Measurements from ENCODE around the gene PURB. TPM values are rescaled to one million over a fixed set of nuclear protein-coding genes. Genes with fewer than 3 reads are reported as not detected.
"Not testable (repeated sequence)": the region's sequence is repeated elsewhere in the genome, so short reads cannot be mapped to it uniquely, and the experiment has no call there.

Gene PURB
- total RNA-seq = 10 to 100 TPM; 26.6 to 27.4 TPM
- polyA plus RNA-seq = 1 to 10 TPM; 1.1 to 2.2 TPM

GRCh38 chr7:44885394-44886317 is at the start of gene PURB:
PURB (minus strand) TSS chr7:44885530; CDS start chr7:44885348, 182 bp downstream.
- H3K27me3 Mint-ChIP-seq = no peaks in the 10 kb centered on the region
- POLR2A ChIA-PET (ENCODE audit: partially characterized antibody) = interaction anchor here (0.5 to 3.6 kb wide), 45 partner anchors 10 to 841 kb away, joined by 3 to 65 read pairs (median 5); partner anchors contain the start of genes CCM2, DBNL, DDX56 and H2AZ2
- intact Hi-C loops (cut with micrococcal nuclease) = loop anchor here (1.0 kb wide), 9 partner anchors 28 to 395 kb away; partner anchors contain the start of genes H2AZ2, NUDCD3, OGDH and TBRG4

GRCh38 chr7:44935016-44935415 is 49.7 kb upstream of the PURB start:
- H3K27me3 ChIP-seq (ENCODE audit: insufficient read depth, low read length) = no peaks in the 10 kb centered on the region

More at GRCh38 chr7:44885394-44886317, at the start of gene PURB:
- peaks cover 0 to 29% (median 9%) of the 10 kb centered on the region in 8 donors for H3K9me3 Mint-ChIP-seq
- peak within 1 kb of the TSS; percentile 68 to 99 for H3K4me3 ChIP-seq (ENCODE audit: low read length in 2 of 2)
- CTCF ChIA-PET (ENCODE audit: partially characterized antibody) = interaction anchor here (0.6 to 7.2 kb wide), 7 partner anchors 29 to 1164 kb away, joined by 3 to 56 read pairs (median 4); partner anchors contain the start of genes DDX56 and H2AZ2
- H3K4me3 Mint-ChIP-seq = peak within 1 kb of the TSS; percentile 92 to 99 (median 95)
- H3K36me3 Mint-ChIP-seq = peaks cover 7 to 15% of the 10 kb centered on the region in 2 donors
- H3K36me3 ChIP-seq (ENCODE audit: insufficient read depth, low read length) = no peaks in the 10 kb centered on the region
- H3K9me3 ChIP-seq (ENCODE audit: control insufficient read depth in 1 of 2, low read length in 2 of 2) = no peaks in the 10 kb centered on the region
- peaks cover 24 to 67% (median 37%) of the 10 kb centered on the region in 4 donors for H3K4me1 Mint-ChIP-seq
- H3K27me3 ChIP-seq (ENCODE audit: insufficient read depth, low read length) = no peaks in the 10 kb centered on the region
- H3K27ac ChIP-seq (ENCODE audit: low read depth, low read length) = peak within 1 kb of the TSS; percentile 96
- H3K27ac Mint-ChIP-seq = peak within 1 kb of the TSS; percentile 99 to 100 (median 100)
- peak; percentile 97 to 99 (median 98) for DNase-seq
- peaks cover 56% of the 10 kb centered on the region for H3K4me1 ChIP-seq (ENCODE audit: insufficient read depth, low read length)

DNA sequence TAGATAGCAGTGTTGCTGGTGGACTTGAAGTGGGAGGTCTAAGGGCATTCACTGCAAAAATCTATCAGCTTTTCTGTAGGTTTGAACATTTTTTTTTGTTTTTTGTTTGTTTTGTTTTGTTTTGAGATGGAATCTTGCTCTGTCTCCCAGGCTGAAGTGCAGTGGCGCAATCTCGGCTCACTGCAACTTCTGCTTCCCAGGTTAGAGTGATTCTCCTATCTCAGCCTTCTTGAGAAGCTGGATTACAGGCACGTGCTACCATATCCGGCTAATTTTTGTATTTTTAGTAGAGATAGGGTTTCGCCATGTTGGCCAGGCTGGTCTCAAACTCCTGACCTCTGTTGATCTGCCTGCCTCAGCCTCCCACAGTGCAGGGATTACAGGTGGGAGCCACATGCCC is 49.2 kb upstream of the PURB start:
- H3K27me3 Mint-ChIP-seq; POLR2A ChIA-PET (ENCODE audit: partially characterized antibody): not testable (repeated sequence)

More at GRCh38 chr7:44935016-44935415, 49.7 kb upstream of the PURB start:
- H3K4me1 ChIP-seq (ENCODE audit: insufficient read depth, low read length) = no peaks in the 10 kb centered on the region
- H3K36me3 ChIP-seq (ENCODE audit: insufficient read depth, low read length) = no peaks in the 10 kb centered on the region
- no peak for DNase-seq
- no peak overlapping the region for H3K4me3 Mint-ChIP-seq
- H3K27ac ChIP-seq (ENCODE audit: low read depth, low read length) = no peak overlapping the region
- H3K4me1 Mint-ChIP-seq = no peaks in the 10 kb centered on the region
- intact Hi-C loops (cut with micrococcal nuclease) = no loop called here
- H3K4me3 ChIP-seq (ENCODE audit: low read length in 2 of 2) = no peak overlapping the region
- ChIA-PET POLR2A (ENCODE audit: partially characterized antibody) (no interaction called here), CTCF (ENCODE audit: partially characterized antibody) (no interaction called here)
- H3K36me3 Mint-ChIP-seq = no peaks in the 10 kb centered on the region
- peaks cover 0 to 2% (median 0%) of the 10 kb centered on the region in 8 donors for H3K9me3 Mint-ChIP-seq
- peak overlapping the region in 1 of 7 donors; percentile 41 for H3K27ac Mint-ChIP-seq
- H3K27me3 Mint-ChIP-seq = peaks cover 4% of the 10 kb centered on the region in 2 donors
- no peaks in the 10 kb centered on the region for H3K9me3 ChIP-seq (ENCODE audit: control insufficient read depth in 1 of 2, low read length in 2 of 2)

DNA sequence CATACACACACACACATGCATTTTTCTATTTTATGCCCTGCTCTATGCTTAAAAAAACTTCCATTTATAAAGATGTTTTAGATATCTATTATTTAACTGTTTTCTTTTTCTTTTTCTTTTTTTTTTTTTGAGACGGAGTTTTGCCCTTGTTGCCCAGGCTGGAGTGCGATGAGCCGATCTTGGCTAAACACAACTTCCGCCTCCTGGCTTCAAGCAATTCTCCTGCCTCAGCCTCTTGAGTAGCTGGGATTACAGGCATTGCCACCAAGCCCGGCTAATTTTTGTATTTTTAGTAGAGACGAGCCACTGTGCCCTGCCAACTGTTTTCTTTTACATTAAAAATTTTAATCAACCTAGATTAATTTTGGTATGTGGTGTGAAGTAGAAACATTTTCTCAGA is 45.6 kb upstream of the PURB start:
- Mint-ChIP-seq H3K27ac (no peak overlapping the region), H3K9me3 (peaks cover 0 to 2% (median 0%) of the 10 kb centered on the region in 8 donors), H3K36me3 (no peaks in the 10 kb centered on the region), H3K27me3 (peaks cover 2 to 6% of the 10 kb centered on the region in 2 donors), H3K4me3 (no peak overlapping the region), H3K4me1 (no peaks in the 10 kb centered on the region)
- Histone ChIP-seq H3K4me1 (ENCODE audit: insufficient read depth, low read length) (no peaks in the 10 kb centered on the region), H3K36me3 (ENCODE audit: insufficient read depth, low read length) (no peaks in the 10 kb centered on the region), H3K4me3 (ENCODE audit: low read length in 2 of 2) (no peak overlapping the region), H3K27ac (ENCODE audit: low read depth, low read length) (no peak overlapping the region), H3K9me3 (ENCODE audit: control insufficient read depth in 1 of 2, low read length in 2 of 2) (no peaks in the 10 kb centered on the region), H3K27me3 (ENCODE audit: insufficient read depth, low read length) (no peaks in the 10 kb centered on the region)
- POLR2A ChIA-PET (ENCODE audit: partially characterized antibody) = no interaction called here
- no peak for DNase-seq
- CTCF ChIA-PET (ENCODE audit: partially characterized antibody) = no interaction called here
- intact Hi-C loops (cut with micrococcal nuclease) = no loop called here

More for the DNA sequence above, 49.2 kb upstream of the PURB start:
- H3K27ac ChIP-seq (ENCODE audit: low read depth, low read length); intact Hi-C loops (cut with micrococcal nuclease); H3K4me1 ChIP-seq (ENCODE audit: insufficient read depth, low read length); H3K9me3 Mint-ChIP-seq; H3K27me3 ChIP-seq (ENCODE audit: insufficient read depth, low read length); H3K9me3 ChIP-seq (ENCODE audit: control insufficient read depth in 1 of 2, low read length in 2 of 2); DNase-seq; H3K36me3 Mint-ChIP-seq; H3K4me3 ChIP-seq (ENCODE audit: low read length in 2 of 2); H3K4me1 Mint-ChIP-seq; H3K4me3 Mint-ChIP-seq; H3K36me3 ChIP-seq (ENCODE audit: insufficient read depth, low read length); H3K27ac Mint-ChIP-seq; CTCF ChIA-PET (ENCODE audit: partially characterized antibody): not testable (repeated sequence)

DNA sequence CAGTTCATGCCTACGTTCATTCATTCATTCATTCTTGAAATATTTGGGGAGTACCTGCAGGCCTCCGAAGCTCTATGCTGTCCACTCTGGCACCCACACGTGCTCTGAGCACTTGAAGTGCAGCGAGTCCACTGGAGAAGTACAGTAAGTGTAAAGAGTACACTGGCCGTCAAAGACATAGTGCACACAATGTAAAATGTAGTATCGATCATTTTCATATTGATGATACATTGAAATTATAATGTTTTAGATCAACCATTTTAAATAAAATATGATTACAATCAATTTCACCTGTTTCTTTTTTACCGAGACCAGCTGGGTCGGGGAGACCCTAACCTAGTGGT is 37.0 kb upstream of the PURB start:
- ChIA-PET POLR2A (ENCODE audit: partially characterized antibody) (interaction anchor here (1.0 kb wide), 1 partner anchor 74 kb away, joined by 3 read pairs; no protein-coding TSS in a partner anchor), CTCF (ENCODE audit: partially characterized antibody) (interaction anchor here (0.7 to 9.6 kb wide), 16 partner anchors 9 to 357 kb away, joined by 3 to 160 read pairs (median 6); partner anchors contain the start of genes PURB and TMED4)
- intact Hi-C loops (cut with micrococcal nuclease) = loop anchor here (1.0 kb wide), 4 partner anchors 37 to 334 kb away; partner anchors contain the start of gene PURB
- DNase-seq = no peak
- Histone ChIP-seq H3K4me3 (ENCODE audit: low read length in 2 of 2) (no peak overlapping the region), H3K27ac (ENCODE audit: low read depth, low read length) (no peak overlapping the region), H3K9me3 (ENCODE audit: control insufficient read depth in 1 of 2, low read length in 2 of 2) (no peaks in the 10 kb centered on the region), H3K36me3 (ENCODE audit: insufficient read depth, low read length) (no peaks in the 10 kb centered on the region), H3K27me3 (ENCODE audit: insufficient read depth, low read length) (no peaks in the 10 kb centered on the region), H3K4me1 (ENCODE audit: insufficient read depth, low read length) (peaks cover 4% of the 10 kb centered on the region)
- peaks cover 0 to 10% (median 7%) of the 10 kb centered on the region in 4 donors for H3K4me1 Mint-ChIP-seq
- H3K36me3 Mint-ChIP-seq = no peaks in the 10 kb centered on the region
- H3K27me3 Mint-ChIP-seq = peaks cover 0 to 2% of the 10 kb centered on the region in 2 donors
- peak overlapping the region in 1 of 7 donors; percentile 77 for H3K27ac Mint-ChIP-seq
- peak overlapping the region in 1 of 8 donors; percentile 14 for H3K4me3 Mint-ChIP-seq
- H3K9me3 Mint-ChIP-seq = no peaks in the 10 kb centered on the region

- H3K9me3 Mint-ChIP-seq = no peaks in the 10 kb centered on the region
- H3K36me3 Mint-ChIP-seq = no peaks in the 10 kb centered on the region
- no peak overlapping the region for H3K4me3 Mint-ChIP-seq
- Histone ChIP-seq H3K9me3 (ENCODE audit: control insufficient read depth in 1 of 2, low read length in 2 of 2) (no peaks in the 10 kb centered on the region), H3K27ac (ENCODE audit: low read depth, low read length) (no peak overlapping the region), H3K36me3 (ENCODE audit: insufficient read depth, low read length) (no peaks in the 10 kb centered on the region), H3K4me3 (ENCODE audit: low read length in 2 of 2) (no peak overlapping the region), H3K4me1 (ENCODE audit: insufficient read depth, low read length) (peaks cover 4% of the 10 kb centered on the region), H3K27me3 (ENCODE audit: insufficient read depth, low read length) (no peaks in the 10 kb centered on the region)
- H3K27me3 Mint-ChIP-seq = peaks cover 0 to 2% of the 10 kb centered on the region in 2 donors
- DNase-seq = peak; percentile 83 to 91 (median 86)
- peaks cover 0 to 10% (median 7%) of the 10 kb centered on the region in 4 donors for H3K4me1 Mint-ChIP-seq
- H3K27ac Mint-ChIP-seq = peak overlapping the region in 5 of 7 donors; percentile 37 to 90 (median 81)
- intact Hi-C loops (cut with micrococcal nuclease) = loop anchor here (1.0 kb wide), 4 partner anchors 36 to 333 kb away; partner anchors contain the start of gene PURB
- POLR2A ChIA-PET (ENCODE audit: partially characterized antibody) = interaction anchor here (1.0 to 1.2 kb wide), 2 partner anchors 64 to 73 kb away, joined by 3 read pairs; no protein-coding TSS in a partner anchor
- CTCF ChIA-PET (ENCODE audit: partially characterized antibody) = interaction anchor here (0.6 to 9.6 kb wide), 18 partner anchors 9 to 356 kb away, joined by 3 to 160 read pairs (median 6); partner anchors contain the start of genes PURB and TMED4
Measured at GRCh38 chr7:44921607-44922350, 36.4 kb upstream of the PURB start.
